ENCODE measurements around the gene LUC7L. TPM values are rescaled to one million over a fixed set of nuclear protein-coding genes. Genes with fewer than 3 reads are reported as not detected.
"Not testable (repeated sequence)": the region's sequence is repeated elsewhere in the genome, so short reads cannot be mapped to it uniquely, and the experiment has no call there.

LUC7L gene, protein sequence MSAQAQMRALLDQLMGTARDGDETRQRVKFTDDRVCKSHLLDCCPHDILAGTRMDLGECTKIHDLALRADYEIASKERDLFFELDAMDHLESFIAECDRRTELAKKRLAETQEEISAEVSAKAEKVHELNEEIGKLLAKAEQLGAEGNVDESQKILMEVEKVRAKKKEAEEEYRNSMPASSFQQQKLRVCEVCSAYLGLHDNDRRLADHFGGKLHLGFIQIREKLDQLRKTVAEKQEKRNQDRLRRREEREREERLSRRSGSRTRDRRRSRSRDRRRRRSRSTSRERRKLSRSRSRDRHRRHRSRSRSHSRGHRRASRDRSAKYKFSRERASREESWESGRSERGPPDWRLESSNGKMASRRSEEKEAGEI
- 100 to 1,000 TPM; 103 to 129 (median 117) TPM for polyA plus RNA-seq (ENCODE audit: insufficient read length in 3 of 3)

DNA sequence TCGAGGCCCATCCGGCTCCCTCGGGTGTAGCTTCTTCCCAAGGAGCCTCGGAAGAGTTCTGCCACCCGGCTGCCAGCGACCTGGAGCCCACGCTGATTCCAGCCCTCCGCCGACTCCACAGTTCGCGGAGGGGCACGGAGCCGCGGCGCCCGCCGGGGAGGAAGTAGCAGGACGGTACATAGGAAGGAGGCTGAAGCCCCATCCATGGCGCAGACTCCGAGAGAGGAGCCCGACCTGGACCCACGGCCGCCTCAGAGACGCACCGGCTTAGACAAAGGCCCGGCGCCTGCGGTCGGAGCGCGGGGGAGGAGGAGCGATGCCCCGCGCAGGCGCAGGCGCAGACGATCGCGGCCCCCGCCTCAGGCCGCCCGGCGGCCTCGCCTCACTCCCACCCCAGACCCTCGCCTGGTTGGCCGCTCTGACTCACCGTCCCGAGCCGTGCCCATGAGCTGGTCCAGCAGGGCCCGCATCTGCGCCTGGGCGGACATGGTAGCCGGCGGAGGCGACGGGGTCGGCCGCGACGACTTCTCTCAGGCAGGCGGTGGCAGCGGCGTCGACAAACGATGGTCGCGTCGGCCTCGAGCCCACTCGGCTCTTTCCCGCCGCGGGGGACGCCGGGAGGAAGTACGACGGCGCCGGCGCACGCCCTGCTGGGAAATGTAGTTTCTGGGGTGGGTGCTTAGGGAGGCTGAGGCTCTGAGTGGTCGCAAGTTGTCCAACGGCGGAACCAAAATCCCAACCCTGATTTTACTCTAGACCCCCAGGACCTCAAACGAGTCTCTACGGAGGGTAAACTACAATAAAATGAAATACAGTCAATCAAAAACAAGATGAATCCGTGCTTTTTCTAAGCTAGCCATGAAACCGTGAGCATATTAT is at the start of gene LUC7L:
Gene LUC7L, minus strand, starts transcription at position 598 of the 879 bp plus-strand sequence. Its CDS starts 110 bp downstream, at position 488.
- peak; percentile 80 to 88 (median 82) for DNase-seq (ENCODE audit: low read depth in 3 of 3, low spot score in 2 of 3)

DNA sequence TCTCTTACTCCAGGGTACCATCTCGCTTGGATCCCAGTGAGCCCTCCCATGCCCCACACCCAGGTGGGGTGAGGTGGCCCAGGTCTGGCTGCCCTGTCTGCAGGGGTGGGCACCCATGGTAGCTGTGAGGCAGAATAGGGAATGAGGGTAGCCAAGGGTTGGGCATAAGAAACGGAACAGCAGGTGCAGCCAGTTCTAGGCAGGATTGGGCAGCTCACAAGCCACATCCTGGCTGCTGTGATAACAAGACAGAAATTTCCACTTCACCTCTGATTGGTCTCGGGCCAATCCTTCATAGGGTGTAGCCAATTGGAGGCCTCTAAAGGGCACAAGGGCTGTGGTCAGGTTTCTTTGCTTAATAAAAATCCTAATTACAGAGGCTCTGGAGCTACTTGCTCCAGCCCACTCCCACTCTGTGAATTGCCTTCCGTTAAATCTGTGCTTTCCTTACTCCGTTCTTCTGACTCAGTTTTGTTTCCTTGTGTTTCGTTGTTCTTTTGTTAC is 49.7 kb upstream of the LUC7L start:
- no peak for DNase-seq (ENCODE audit: low read depth in 3 of 3, low spot score in 2 of 3)

DNA sequence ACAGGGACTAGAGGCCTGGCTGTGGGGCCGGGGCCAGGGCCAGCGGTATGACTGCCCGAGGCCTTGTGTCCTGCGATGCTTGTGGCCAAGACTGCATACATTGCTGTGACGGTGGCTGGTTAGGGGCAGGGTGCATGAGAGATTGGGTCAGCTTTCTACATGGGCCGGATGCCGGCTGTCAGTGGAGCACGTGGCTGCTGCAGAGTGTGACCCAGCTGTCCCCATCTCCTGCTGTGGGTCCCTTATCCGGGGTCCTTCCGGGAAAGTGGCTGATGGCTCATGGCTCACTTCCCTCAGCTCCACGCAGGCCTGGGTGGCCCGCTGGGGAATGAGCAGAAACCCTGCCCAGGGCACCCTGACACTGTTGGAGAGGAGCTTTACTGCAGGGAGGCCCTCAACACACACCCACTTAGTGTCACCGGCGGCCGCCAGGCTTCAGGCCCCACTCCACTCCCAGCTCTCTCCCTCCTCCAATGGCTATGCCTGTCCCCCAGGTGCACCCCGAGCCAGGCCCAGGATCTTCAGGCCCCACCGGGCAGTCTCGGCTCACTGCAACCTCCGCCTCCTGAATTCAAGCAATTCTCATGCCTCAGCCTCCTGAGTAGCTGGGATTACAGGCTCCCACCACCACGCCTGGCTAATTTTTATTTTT is 47.3 kb upstream of the LUC7L start:
- DNase-seq (ENCODE audit: low read depth in 3 of 3, low spot score in 2 of 3): no peak

- no peak for DNase-seq (ENCODE audit: low read depth in 3 of 3, low spot score in 2 of 3)
Observed at GRCh38 chr16:275786-276232, 46.6 kb upstream of the LUC7L start, which contains the start of gene RGS11. RGS11 (minus strand) TSS chr16:275944; CDS start chr16:275911, 33 bp downstream.

DNA sequence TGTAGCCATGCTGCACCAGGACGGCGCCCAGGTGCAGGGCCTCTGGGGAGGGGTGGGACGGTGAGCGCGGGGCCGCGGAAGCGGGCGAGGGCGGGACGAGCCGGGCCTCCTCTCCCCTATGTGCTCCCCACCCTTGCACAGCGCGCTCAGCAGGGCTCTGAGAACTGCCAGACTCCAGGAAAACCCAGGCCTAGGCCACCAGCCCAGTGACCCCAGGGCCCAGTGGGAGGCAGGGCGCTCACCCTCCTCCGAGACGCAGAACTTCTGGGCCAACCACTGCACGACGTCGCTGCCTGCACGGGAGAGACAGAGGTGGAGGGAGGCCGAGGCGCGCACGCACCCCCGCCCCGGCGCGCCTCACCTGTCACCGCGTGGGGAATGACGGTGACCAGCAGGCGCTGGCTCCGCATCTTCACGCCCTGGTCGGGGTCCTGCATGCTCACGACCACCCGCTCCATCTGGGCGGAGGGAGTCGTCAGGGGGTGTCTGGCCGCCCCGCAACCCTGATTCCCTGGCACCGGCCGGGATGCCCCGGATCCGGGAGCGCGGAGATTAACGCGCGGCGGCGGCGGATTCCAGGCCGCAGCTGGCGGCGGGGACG is 45.9 kb upstream of the LUC7L start:
- no peak for DNase-seq (ENCODE audit: low read depth in 3 of 3, low spot score in 2 of 3)

DNA sequence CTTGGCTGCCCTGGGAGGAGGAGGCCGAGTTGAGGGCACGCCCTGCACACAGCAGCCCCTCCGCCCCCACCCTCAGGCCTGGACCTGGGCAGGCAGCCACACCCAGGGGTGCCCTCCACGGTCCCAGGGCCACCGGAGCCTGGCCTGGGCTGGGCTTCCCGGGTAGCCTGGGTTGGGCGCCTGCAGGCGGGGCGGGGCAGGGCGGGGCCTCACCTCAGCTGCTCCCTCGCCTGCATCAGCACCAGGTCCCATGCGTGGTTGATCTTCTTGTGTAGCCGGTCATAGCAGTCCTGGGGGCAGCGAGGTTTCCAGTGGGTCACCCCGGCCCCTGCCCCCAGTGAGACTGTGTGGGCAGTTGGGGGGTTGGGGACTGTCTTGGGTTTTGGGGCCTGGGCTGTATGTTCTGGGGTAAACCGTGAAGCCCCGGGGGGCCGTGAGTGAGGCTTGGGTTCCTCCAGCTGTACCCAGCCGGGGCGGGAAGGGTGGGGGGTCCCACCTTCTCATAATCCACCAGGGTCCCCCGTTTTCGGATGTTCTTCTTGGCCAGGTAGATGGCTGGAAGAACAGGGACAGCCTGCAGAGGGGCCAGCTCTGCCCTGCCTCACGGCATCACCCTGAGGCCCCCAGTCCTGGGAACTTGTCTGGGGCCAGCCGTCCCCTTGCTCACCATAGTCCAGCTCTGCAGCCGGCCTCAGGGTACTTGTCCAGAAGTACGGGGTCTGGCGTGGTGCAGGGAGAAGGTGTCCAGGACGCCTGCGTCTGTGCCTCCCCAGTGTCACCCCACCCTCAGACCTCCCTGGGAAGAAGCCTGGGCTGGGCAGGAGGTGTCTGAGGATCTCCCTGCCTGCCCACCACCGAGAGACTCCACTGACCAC is 44.5 kb upstream of the LUC7L start:
- no peak for DNase-seq (ENCODE audit: low read depth in 3 of 3, low spot score in 2 of 3)

- DNase-seq (ENCODE audit: low read depth in 3 of 3, low spot score in 2 of 3): no peak
Observed at GRCh38 chr16:272633-273546, 43.6 kb upstream of the LUC7L start.

GRCh38 chr16:270381-271255 is 41.4 kb upstream of the LUC7L start:
- no peak for DNase-seq (ENCODE audit: low read depth in 3 of 3, low spot score in 2 of 3)

DNA sequence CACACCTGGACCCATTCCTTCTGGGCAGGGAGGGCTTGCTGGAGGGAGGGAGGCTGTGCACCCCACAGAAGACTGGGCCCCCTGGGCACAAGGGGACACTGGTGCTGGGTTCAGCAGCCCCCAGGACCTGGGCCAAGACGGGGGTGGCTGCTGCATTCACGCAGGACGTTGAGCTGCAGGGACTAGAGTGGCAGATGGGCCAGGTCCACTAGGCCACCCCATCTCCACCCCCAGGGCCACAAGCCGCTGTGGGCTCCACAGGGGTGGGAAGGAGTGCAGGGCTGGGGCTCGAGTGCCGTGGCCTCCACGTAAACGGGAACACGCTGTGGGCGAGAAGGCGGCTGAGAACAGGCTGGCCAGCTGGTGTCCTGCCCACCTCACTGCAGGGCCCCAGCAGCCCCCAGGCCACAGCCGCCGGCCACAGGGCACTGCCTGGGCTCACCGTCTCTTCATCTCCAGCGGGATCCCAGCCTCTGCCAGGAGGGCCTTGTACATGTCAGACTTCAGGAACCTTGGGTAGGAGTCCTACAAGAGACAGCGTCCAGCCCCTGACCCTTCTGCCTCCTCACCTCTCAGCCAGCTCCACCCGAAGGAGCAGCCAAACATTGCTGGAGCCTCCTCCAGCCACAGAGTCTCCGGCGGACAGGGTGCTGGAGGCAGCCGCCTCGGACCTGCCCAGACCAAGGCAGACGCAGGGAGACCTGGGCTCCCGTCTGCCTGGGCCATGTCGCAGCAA is 40.0 kb upstream of the LUC7L start:
- DNase-seq (ENCODE audit: low read depth in 3 of 3, low spot score in 2 of 3): no peak

- no peak for DNase-seq (ENCODE audit: low read depth in 3 of 3, low spot score in 2 of 3)
Observed at GRCh38 chr16:268141-269053, 39.1 kb upstream of the LUC7L start.

DNA sequence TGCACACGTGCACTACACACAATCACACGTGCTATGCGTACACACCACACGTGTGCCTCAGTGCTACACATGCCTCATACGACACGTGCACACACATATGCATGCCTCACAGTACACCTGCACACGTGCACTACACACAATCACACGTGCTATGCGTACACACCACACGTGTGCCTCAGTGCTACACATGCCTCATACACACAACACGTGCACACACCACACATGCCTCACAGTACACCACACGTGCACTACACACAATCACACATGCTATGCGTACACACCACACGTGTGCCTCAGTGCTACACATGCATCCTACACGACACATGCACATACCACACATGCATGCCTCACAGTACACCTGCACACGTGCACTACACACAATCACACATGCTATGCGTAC is 38.3 kb upstream of the LUC7L start:
- not testable (repeated sequence) for DNase-seq (ENCODE audit: low read depth in 3 of 3, low spot score in 2 of 3)

- DNase-seq (ENCODE audit: low read depth in 3 of 3, low spot score in 2 of 3): no peak
Observed at GRCh38 chr16:266258-267164, 37.3 kb upstream of the LUC7L start.

DNA sequence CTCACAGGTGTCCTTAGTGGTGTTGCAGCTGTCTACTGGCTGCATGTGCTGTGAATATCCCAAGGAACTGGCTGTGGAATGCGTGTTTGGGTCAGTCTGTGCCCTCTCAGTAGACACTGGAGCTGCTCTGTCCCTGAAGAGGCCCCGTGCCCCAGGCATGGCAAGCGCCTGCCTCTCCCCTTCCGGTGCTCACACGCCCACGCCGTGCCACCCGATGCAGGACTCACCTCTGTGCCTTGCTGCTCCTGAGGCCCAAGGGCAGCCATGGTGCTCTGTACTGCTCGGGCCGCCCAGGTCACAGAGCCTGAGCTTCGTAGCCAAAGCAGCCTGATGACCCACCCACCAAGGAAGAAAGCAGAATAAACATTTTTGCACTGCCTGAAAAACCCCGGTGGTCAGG is 36.5 kb upstream of the LUC7L start:
- no peak for DNase-seq (ENCODE audit: low read depth in 3 of 3, low spot score in 2 of 3)

DNA sequence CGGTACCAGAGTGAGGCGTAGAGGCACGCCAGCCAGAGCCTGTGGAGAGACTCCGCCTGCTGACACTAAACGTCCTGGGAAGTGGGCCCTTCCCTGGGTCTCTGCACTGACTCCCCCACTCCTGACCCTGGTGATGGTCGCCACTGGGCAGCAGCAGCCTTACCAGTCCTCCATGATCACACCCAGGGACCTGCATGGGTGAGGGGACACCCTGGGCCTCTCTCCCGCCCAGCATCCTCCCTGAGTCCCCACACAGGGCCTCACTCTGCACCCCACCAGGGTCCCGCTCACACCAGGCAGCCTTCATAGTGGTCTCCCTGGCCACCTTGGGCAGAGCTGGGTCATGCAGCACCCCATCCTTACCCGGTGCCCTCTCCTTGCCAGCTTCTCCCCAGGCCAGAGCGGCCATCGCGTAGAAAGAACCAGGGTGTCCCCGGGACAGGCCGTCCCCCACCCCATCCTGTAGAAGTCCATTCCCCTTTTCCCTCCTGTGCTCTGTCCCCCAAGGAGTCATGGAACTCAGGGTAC is 35.8 kb upstream of the LUC7L start:
- DNase-seq (ENCODE audit: low read depth in 3 of 3, low spot score in 2 of 3): no peak

All from right renal cortex interstitium (tissue), 3 donors.